ENCODE results near the gene NTNG1.

NTNG1 gene

DNA sequence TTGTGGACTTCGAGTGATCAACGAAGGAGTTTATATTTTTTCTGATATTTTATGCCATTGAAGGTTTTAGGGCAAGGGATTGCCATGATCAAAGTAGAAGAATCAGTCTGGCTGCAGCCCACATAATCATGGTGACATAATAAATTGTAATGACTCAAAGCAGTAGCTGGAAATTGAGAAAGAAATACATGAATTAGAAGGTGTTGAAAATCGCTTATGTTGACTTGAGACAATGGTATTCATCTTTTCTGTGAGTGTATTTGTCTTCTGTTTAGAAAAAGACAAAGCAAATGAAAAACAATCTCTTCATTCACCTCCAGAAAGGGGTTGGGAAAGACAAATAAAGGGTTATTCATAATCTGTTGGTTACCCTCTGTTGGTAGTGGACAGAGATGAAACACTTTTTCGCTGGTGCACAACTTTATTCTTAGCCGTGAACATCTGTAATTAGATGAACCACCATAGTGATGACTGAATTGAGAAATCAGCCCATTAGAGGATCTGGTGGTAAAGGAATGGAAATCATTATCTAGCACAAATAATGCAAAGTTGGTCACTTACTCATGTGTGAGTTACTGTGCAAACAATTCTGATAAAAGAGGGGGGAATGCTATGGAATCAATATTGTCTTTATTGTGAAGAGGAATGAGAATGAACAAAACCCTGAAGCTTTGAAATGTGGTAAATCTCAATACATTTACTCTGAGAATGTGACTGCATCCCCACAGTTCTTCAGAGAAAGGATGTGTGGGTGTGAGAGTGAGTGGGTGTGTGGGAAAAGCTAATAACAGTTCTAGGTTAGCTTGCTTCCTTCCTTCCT, 121.8 kb downstream of the NTNG1 start:
- DNase-seq (ENCODE audit: low read depth), result no peak

DNA sequence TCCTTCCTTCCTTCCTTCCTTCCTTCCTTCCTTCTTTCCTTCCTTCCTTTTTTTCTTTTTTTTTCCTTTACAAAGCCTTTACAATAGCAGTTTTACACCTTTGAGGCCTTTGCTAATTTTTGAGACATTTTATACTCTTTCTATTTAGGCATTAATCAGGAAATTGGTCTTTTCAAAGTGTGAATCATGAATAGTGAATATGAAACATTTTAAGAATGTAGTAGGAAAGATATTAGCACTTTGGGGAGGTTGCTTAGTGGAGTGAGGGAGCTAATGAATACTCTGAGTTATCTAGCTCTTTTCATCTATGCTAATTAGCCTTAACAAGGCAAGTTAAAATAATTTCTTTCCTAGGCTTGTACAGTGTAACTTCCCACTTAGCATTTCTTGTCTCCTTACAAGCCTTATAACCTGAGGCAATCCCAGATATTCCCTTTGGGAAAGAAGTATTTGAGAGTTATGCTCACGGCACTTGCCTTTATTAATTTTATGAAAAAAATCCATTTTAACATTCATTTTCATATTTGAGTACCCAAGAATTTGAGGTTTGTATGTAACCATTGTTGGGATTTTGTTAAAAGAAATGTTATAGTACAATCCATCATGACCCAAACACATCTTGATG, 122.6 kb downstream of the NTNG1 start:
- DNase-seq (ENCODE audit: low read depth), result no peak

DNA sequence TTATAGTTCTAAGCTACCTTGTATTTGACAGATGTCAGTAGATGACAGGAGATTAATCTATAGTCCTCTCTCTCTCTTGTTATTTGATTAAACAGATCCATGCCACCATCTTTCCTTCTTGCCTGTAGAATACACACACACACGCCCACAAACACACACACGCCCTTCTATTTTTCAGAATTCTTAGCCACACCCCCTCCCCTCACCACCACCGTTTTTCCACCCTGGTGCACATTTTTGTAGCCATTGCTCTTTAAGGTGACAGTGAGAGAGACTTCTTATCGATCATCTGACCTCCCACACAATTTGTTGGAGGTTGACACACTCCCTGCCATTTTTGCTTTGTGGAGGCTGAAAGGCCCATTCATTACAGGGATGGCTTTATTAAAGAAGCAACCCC, 123.2 kb downstream of the NTNG1 start:
- no peak for DNase-seq (ENCODE audit: low read depth)

DNA sequence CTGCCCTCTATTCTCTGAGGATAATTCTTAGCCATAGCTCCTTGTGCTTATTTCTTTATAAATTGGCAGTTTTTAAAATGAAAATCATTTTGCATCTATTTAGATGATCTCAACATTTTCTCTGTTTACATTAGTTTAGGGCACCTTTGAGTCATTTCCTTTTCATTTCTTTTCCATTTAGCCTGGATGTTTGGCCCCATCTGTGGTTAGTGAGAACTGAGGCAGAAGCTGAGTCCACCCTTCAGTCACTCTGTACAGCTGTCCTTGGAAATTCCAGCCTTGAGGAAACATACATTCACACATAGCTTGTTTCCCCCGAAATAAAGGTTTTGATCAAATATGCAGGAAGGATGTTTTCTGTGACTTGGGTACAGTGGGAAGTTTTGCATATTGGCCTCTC, 123.7 kb downstream of the NTNG1 start:
- DNase-seq (ENCODE audit: low read depth), result no peak

DNA sequence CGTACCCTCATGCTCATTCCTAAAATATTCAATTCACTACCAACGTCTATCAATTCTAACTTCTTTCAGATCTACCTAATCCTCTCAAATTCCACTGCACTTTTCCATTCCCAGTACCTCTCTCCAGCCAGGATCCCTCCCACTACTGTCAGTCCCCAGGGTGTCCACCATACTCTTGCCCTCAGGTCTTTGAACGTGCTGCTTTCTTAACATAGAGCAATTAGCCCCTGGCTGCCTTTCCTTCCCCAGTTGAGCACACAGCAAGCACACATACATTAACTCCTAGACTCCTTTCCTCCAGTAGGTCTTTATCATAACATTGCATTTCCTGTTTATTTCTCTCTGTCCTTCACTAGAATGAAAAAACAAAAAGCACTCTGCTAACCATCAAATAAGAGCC, 126.7 kb downstream of the NTNG1 start:
- DNase-seq (ENCODE audit: low read depth), result no peak

DNA sequence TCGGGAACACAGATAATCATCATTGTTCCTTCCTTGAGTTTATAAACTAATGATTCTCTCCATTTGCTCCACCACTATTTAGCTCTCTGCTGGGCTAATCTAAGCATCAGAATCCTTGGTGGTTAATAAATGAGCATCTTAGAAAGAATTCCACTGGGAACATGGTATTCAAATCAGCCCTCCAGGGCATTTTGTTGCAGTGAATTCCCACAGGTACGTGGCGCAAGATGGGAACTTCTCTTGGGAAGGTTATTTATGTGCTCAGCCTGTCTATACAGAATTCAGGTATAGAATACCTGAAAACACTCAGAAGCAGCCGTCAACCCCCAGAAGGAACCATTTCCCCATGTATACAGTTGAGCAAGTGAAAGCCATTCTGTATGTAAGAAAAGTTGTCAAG, 131.5 kb downstream of the NTNG1 start:
- no peak for DNase-seq (ENCODE audit: low read depth)

DNA sequence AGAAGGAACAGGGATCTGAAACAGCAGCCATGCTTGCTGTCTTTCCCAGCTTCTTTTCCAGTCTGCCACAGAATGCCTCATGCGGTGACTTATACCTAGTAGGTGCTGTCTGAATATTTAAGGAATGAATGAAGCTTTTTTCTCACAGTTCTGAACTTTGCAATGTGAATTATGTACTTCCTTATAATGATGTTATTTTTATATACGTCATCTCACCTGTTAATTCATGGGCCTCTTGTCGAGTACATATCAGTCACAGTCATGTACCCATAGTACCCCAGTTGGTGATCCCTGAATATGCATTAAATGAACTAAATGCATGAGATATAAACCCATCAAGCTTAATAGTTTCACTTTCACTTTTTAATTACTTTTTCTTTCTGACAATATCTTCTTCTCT, 132.7 kb downstream of the NTNG1 start:
- DNase-seq (ENCODE audit: low read depth), result no peak

DNA sequence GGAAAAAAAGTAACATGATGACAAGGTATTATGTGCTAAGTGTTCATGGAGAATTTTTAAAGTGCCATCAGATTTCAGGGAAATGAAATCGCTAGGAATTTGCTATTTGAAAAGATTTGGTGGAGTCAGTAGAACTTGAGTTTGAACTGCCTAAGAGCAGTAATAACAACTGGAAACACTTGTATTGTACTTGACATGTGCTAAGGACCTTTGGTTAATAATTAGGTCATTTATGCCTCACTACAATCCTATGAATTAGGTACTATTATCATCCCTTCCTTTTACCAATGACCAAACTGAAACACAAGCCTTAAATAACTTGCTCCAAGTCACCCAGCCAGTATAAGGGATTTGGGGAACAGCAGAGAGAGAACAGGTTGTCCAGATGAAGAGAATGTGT, 133.4 kb downstream of the NTNG1 start:
- no peak for DNase-seq (ENCODE audit: low read depth)

DNA sequence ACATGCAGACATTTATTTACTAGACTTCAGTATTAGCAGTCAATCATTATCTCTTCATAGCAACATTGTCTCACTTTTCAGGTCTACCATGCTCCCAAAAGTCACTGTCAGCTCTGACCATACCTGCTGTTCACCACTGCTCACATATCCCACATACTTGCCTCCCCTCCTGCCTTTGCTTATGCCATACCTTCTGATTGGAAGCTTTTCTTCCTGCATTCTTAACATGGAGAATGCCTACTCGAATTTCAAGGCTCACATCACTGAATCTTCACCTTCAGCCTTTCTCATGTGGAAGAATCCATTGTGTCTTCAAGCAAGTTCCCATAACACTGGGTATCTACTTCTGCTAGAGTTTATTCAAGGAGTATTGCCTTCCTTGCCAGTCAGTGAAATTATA, 135.4 kb downstream of the NTNG1 start:
- DNase-seq (ENCODE audit: low read depth), result no peak

DNA sequence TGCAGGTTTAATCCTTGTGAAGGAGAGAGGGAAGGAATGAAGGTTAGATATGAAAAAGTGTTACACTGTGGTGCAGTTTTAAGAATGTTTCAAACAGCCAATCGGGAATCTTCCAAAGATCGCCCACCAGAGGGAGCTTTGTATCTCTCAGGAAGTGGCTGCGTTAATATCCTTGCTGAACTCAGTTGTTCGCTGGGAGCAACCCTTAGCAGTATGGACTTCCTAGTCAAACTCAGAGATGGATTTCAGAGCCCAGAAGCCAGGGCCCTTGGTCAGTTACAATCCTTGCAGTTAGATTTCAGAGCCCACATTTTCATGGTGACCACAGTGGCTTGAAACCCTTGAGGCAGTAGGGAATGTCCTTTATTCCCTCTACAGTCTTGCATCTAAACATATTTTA, 136.2 kb downstream of the NTNG1 start:
- DNase-seq (ENCODE audit: low read depth), result no peak

DNA sequence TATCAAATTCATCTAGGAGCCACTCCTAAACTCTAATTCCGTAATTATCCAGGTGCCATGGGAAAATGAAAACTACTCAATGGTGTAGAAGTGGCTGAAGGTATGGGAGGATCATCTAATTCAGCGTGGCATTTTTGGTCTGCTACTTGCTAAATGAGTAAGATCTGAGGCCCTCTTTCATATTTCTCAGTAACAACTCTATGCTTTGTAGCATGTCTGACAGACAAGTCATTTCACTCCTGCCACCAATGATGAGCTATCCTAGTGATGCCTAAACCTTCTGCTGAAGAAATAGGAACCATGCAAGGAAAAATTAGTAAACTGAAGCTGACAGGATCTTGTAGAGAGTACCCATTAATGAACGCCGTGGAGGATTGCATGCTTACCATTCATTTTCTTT, 145.3 kb downstream of the NTNG1 start:
- no peak for DNase-seq (ENCODE audit: low read depth)

DNA sequence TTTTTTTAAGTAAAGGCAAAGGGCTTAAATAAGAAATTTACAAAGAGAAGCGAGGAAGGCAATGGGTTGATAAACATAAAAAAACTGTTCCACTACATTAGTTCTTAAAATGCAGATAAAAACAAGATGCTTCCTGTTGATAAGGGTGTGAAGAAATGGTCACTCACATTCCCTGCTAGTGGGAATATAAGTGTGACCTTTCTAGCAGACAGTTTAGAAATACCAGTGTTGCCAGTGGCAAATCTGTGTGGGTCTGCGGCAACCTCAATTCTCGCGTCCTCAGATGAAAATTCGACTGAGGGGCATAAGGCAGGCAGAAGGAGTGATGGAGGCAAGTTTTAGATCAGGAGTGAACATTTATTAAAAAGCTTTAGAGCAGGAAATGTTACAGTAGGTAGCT, 151.1 kb downstream of the NTNG1 start:
- DNase-seq (ENCODE audit: low read depth), result no peak

DNA sequence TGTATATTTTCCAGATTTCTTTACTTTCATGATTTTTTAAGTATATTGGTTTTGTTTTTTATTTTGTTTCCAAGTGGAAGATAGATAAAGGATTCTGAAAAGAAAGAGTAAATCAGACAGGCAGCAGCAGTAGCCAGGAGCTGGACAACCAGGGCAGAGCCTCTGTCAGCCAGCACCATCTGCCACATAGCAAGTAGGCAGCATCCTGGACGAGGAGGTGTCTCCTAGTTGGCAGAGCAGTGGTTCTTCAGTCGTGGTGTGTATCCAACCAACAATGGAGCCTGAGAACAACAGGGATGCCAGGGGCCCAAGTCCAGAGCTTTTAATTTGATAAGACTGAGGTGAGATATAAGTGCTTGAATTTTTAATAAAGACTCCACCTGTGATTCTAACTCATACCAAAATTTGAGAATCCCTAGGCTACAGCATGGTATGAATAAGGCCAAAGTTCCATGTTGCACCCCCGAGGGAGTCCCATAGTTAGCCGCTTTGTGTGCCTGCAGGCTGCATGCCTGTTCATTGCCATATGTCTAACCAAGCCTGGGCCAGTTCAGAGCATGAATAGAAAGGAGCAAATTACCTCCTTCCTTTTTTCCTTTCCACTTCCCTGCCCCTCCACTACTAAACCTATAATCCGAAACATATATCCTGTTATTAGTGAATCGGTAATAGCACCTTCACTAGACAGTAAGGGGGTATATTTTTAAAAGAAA, 153.2 kb downstream of the NTNG1 start:
- no peak for DNase-seq (ENCODE audit: low read depth)

DNA sequence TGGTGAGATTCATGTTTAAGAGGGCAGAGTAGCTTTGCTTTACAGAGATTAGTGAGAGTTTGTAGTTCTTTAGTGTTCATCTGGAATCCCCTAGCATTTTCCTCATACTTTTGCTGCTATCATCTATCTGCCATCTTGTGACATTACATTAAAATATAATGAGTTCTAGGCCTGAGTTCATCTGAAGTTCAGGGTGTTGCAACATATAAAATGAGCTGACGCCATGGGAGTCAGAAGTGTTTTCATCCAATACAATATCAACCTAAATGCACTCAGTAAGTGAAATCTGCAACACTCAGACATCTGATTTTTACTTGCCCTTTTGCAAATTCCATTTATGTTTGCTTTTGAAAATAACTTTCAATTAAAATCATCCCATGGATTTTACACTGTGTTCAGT, 153.8 kb downstream of the NTNG1 start:
- no peak for DNase-seq (ENCODE audit: low read depth)

DNA sequence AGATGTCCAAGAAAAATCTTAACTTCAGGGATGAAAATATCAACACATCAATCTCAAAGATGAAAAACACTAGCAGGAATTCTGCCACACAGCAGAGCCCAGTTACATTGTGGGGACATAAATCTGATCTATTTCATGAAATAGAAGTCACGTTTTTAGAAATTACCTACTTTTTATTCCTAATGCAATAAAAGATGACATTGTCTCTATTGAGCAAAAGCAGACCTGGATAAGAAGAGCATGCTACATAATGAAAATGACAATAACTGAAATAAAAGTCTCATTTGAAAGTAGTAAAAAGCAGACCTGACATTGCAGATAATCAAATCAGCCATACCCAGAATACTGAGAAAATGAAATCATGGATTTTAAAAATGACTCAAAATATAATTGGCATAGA, 156.8 kb downstream of the NTNG1 start:
- DNase-seq (ENCODE audit: low read depth), result no peak

DNA sequence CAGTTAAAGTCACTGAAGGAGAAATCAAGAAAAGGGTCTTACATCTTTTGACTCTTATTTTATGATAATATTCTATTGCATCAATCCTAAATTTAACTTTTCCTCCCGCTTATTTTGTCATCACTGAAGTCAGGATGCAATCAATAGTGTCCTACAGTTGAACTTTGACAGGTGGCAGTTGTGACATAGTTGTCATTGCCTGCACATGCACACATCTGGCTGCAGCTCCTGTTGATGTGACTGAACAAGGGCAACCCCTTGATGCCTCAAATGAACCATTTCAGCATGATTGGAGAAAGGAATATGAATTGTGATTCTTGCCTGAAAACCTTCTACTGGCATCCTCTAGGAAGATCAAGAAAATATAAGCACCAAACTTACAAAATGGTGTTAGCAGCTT, 157.7 kb downstream of the NTNG1 start:
- DNase-seq (ENCODE audit: low read depth), result no peak

DNA sequence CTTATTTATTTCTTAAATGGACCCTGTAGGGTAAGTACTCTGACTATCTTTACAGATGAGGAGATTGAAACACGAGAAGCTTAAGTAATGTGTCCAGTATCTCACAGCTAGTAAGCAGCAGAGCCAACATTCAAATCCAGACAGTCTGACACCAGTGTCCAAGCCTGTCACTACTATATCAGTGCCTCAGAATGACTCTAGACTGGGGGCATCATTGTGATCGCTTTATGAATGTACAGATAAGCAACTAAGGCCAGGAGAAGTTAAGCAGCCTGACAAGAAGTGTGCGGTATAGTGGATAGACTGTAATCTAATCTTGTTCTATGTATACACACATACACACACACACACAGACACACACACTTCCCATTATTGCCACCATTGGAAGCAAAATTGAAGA, 158.7 kb downstream of the NTNG1 start:
- DNase-seq (ENCODE audit: low read depth), result no peak

DNA sequence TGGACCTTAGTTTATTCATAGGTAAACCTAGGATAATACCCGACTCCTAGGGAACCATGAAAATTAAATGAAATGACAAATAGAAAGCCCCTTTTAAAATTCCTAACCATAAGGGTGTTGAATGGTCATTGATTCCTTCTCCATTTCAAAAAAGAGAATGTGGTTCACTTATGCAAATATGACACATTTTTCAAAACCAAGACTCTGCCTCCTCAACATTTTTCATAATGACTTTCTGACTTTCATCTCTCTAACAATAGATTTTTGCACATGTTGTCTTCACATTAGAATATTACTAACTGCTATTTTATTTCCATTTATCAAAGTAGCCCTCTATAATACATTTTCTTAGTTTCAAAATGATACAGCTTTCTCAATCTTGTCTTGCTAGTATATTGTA, 169.1 kb downstream of the NTNG1 start:
- no peak for DNase-seq (ENCODE audit: low read depth)

DNA sequence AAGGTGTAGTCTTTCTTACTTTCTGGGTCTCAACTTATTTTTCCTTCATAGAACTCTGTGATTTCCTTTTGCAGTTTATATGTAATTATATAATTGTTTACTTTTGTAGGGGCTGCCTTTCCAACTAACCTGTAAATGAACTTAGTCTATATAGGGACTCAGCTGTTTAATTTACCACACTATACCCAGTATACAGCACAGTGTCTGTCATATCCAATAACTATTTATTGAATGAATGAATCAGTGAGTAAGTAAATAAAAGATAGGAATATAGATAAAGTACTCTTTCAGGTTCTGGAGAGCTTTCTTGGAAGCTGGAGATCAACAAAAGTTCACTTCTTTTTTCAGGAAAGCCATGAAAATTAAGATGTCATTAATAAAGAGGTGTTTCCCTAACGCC, 174.8 kb downstream of the NTNG1 start:
- DNase-seq (ENCODE audit: low read depth), result no peak

DNA sequence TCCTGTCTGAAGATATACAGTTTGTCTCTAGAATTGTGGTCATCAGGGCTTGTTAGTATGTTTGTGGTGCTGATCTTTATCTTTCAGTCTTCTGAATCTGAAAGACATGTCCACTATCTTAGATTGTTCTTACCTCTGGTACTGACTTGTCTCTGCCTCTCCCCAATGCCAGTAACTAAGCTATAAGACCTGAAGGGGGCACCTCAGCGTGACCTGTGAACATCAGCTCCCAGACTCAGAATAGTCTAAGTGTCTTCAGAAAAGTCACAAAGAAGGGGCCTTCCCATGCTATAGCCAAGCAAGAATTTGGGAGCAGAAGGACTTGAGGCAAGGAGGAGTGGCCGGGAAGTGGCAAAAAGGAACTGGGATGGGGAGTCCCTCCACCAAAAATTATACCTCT, 178.1 kb downstream of the NTNG1 start:
- no peak for DNase-seq (ENCODE audit: low read depth)

DNA sequence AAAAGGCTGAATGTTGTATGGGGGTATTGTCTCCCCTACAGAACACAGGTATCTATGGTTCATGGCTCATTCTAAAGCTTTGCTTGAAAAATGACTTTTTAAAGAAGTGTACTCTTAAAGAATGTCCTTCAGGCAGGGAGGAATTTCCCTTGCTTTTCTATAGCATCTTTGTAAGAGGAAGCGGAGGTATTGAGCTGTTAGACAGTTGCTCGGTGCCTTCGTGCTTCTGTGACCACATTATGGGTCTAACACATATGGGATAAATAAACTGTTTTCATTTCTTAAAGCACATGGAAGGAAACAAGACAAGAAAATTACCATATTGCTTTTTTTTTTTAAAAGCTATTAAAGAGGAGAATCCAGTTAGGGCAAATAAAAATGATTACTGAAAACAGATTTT, 182.9 kb downstream of the NTNG1 start:
- no peak for DNase-seq (ENCODE audit: low read depth)

DNA sequence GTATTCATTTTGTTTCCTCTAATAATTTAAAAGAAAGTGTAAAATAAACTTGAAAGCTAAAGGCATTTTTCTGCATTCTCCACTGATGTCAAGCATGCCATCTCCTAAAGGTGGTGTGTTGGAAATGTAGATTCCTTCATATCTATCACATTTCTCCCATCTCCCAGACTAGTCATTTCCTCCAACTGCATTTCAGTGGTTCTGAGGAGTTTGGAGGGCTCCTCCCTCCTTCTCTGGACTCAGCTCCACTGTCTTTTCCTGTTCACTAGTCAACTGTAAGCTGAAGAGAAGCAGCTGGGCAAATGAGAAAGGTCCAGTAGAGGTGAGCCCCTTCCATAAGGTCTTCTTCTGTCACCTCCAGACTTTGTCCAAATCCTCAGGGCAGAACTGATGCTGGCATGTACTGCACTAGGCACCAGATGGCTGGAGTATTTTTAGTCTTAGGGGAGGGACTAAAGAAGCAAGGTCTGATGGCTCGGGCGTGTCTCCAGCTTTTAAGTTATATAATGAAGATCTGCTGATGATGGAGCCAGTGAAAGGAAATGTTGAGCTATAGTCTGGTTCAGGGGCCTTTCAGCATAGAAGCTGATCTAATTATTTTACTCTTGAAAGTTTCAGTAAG, 186.1 kb downstream of the NTNG1 start:
- DNase-seq (ENCODE audit: low read depth), result no peak

DNA sequence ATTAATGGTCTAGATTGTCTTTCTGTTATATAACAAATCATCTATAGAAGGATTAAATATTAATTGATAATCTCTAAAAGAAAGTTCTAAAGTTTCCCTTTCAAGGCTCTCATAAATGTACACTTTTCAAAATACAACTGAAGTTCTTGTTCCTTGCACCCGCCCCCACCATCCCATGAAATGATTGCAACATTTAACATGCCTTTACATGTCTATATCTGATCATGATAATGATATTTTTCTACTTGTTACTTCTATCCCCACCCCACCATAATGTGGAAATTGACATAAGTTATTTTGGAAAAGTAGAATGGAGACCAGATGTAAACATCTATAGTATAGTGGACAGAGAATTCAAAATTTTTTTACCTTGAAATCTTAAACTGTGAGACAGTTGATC, 186.6 kb downstream of the NTNG1 start:
- DNase-seq (ENCODE audit: low read depth), result no peak
